A673 (cell line): ENCODE measurements around the gene SRCIN1. TPM values are rescaled to one million over a fixed set of nuclear protein-coding genes. Genes with fewer than 3 reads are reported as not detected.
A peak's percentile ranks its signal among the peaks of the same experiment; 100 is the strongest.
"Not testable (repeated sequence)": the region's sequence is repeated elsewhere in the genome, so short reads cannot be mapped to it uniquely, and the experiment has no call there.

Source experiments
- BruUV-seq: library from RNA; stranded (reverse); fragments of 400-500 nt; replicated peaks from 2 replicates; lab custom pipeline; 2021; lab: Mats Ljungman, UMichigan
- CTCF ChIA-PET: fragments of 300-600 bp; sonication (Branson Sonifier 250); formaldehyde crosslinking; loops from one replicate; lab custom pipeline; 2022; ENCODE audit warnings: antibody characterized with exemption; lab: Charles Lee
- POLR2A ChIA-PET: fragments of 300-600 bp; sonication (Branson Sonifier 250); formaldehyde crosslinking; loops from one replicate; lab custom pipeline; 2022; ENCODE audit warnings: antibody characterized with exemption; ENCODE audit not compliant: low non-redundant PET; lab: Charles Lee
- DNase-seq: peaks from one replicate; pipeline ENCODE4 v3.0.0-alpha.2; 2015; ENCODE audit warnings: low spot score
- H3K27ac ChIP-seq: fragments of 200-600 bp; sonication (generic); 2 replicates; pipeline ENCODE4 v1.5.1; 2016; ENCODE audit warnings: mixed run types, low read depth, mild to moderate bottlenecking, mixed read lengths, antibody characterized with exemption, low read length; ENCODE audit not compliant: poor library complexity, severe bottlenecking
- H3K27me3 ChIP-seq: fragments of 200-600 bp; sonication (generic); replicated peaks from 2 replicates; pipeline ENCODE4 v1.6.1; 2017; ENCODE audit warnings: mixed run types, low read depth, mild to moderate bottlenecking, mixed read lengths, antibody characterized with exemption, low read length; ENCODE audit not compliant: insufficient read depth, poor library complexity
- H3K36me3 ChIP-seq: fragments of 200-600 bp; sonication (generic); 2 replicates; pipeline ENCODE4 v1.6.1; 2016; ENCODE audit warnings: mixed run types, mild to moderate bottlenecking, mixed read lengths, antibody characterized with exemption, low read length; ENCODE audit not compliant: insufficient read depth, poor library complexity, severe bottlenecking
- H3K4me1 ChIP-seq: fragments of 200-600 bp; sonication (generic); 2 replicates; pipeline ENCODE4 v1.6.1; 2017; ENCODE audit warnings: mixed run types, mild to moderate bottlenecking, mixed read lengths, antibody characterized with exemption, low read length; ENCODE audit not compliant: insufficient read depth, poor library complexity, severe bottlenecking
- H3K4me3 ChIP-seq: fragments of 200-600 bp; sonication (generic); 2 replicates; pipeline ENCODE4 v1.5.1; 2016; ENCODE audit warnings: low read depth, mixed run types, mild to moderate bottlenecking, mixed read lengths, low read length; ENCODE audit not compliant: poor library complexity, severe bottlenecking
- H3K9me3 ChIP-seq: fragments of 200-600 bp; sonication (generic); 2 replicates; pipeline ENCODE4 v1.6.1; 2016; ENCODE audit warnings: mixed run types, low read depth, mild to moderate bottlenecking, mixed read lengths, antibody characterized with exemption, low read length; ENCODE audit not compliant: poor library complexity, severe bottlenecking
- intact Hi-C: fragments of 100-400 bp; cut with micrococcal nuclease; formaldehyde crosslinking; loops from one replicate; pipeline ENCODE4 v1.10.0; 2022; ENCODE audit not compliant: unreplicated experiment
- total RNA-seq: library from RNA; stranded (reverse); gene quantifications from 2 replicates; pipeline ENCODE4 v1.2.3, GENCODE V29; 2021
- TF ChIP-seq, protein P1 (sequence below): fragments of 300-800, 200-600 bp; sonication (generic); conservative IDR thresholded peaks from 2 replicates; pipeline ENCODE4 v1.5.1; 2017; ENCODE audit warnings: low read depth, mild to moderate bottlenecking, antibody characterized with exemption, low read length, moderate library complexity, mixed read lengths

SRCIN1 gene
- total RNA-seq, 1 experiment from 2014 or later, result 1.6 TPM

DNA sequence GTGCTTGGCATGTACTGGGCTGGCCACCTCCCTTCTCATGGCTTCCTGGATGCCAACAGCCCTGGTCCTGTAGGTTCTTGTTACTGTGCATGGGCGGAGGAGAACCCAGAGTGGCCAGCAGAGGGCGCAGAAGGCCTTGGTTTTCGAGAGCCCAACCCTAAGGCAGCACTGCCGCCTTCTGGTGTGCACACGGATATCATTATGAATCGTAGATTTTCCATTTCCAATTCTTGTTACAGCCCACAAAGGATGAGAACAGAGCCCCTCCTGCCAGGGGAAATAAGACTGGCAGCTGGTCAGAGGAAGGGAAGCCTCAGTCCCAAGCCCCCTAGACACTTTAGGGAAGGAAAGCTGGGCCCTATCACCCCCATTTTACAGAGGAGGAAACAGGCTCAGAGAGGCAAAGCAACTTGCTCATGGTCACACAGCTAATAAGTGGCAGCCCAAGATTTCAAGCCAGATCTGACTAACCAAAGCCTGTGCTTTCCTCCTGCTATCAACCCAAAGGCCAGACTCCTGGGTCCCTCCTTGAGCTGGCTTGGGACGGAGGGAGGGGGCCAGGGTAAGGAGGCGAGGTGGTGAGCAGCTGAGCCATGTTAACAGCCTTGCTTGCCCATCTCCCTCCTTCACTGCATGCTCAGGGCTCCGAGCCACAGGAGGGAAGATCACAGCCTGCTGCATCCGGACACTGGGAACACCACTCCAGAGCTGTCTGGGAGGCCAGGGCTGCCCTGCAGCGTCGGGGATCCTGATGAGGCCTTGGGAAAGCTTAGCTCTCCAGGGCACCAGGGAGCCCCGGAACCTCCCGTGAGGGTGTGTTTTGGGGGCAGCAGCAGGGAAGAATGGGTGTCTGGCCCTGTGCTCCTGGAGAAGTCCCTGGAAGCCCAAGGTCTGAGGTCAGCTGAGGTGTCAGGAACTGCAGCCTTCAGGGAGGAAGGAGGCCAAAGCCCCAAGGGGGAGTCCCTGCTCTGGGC is 113.4 kb downstream of the SRCIN1 start:
- H3K4me3 ChIP-seq, H3K4me1 ChIP-seq, POLR2A ChIA-PET, CTCF ChIA-PET, H3K9me3 ChIP-seq, H3K36me3 ChIP-seq, H3K27ac ChIP-seq, H3K27me3 ChIP-seq, BruUV-seq: not testable (repeated sequence)
- TF ChIP-seq, protein P1, sequence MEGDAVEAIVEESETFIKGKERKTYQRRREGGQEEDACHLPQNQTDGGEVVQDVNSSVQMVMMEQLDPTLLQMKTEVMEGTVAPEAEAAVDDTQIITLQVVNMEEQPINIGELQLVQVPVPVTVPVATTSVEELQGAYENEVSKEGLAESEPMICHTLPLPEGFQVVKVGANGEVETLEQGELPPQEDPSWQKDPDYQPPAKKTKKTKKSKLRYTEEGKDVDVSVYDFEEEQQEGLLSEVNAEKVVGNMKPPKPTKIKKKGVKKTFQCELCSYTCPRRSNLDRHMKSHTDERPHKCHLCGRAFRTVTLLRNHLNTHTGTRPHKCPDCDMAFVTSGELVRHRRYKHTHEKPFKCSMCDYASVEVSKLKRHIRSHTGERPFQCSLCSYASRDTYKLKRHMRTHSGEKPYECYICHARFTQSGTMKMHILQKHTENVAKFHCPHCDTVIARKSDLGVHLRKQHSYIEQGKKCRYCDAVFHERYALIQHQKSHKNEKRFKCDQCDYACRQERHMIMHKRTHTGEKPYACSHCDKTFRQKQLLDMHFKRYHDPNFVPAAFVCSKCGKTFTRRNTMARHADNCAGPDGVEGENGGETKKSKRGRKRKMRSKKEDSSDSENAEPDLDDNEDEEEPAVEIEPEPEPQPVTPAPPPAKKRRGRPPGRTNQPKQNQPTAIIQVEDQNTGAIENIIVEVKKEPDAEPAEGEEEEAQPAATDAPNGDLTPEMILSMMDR, result peak; percentile 60
- peak; percentile 76 for DNase-seq
- intact Hi-C loops, result loop anchor here (2.0 kb wide), 1 partner anchor 44 kb away; no protein-coding TSS in a partner anchor

DNA sequence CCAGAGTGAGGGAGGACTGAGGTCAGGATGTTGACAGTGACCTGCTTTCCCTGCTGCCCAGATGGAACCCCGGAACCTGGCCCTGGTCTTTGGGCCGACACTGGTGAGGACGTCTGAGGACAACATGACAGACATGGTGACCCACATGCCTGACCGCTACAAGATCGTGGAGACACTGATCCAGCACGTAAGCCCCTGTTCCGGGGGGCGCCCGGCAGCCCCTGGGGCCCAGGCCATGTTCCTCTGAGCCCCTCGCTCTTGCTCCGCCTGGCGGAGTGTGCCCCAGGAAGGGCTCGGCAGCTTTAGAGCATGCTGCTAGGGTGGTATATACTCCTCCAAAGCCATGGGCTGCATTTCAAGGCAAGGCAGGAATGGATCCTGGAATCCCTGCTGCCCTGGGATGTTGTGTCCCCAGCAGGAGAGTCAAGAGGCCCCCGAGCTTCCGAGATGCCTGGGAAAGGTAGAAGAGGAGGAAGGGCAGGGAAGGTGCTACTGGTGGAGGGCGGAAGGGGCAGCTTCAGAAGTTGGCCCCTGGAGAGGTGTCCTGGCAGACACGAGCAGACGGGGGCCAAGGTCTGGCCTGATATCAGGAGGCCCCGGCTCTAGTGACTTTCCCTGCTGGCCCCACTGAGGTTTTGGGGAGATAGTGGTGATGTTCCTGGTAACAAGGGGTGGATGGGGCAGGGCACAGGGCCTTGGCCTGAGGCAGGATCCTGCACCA is 114.2 kb downstream of the SRCIN1 start:
- H3K27me3 ChIP-seq, H3K9me3 ChIP-seq, H3K4me3 ChIP-seq, CTCF ChIA-PET, H3K36me3 ChIP-seq, DNase-seq, H3K27ac ChIP-seq, BruUV-seq, H3K4me1 ChIP-seq, POLR2A ChIA-PET: not testable (repeated sequence)
- intact Hi-C loops, result loop anchor here (2.0 kb wide), 1 partner anchor 45 kb away; no protein-coding TSS in a partner anchor

DNA sequence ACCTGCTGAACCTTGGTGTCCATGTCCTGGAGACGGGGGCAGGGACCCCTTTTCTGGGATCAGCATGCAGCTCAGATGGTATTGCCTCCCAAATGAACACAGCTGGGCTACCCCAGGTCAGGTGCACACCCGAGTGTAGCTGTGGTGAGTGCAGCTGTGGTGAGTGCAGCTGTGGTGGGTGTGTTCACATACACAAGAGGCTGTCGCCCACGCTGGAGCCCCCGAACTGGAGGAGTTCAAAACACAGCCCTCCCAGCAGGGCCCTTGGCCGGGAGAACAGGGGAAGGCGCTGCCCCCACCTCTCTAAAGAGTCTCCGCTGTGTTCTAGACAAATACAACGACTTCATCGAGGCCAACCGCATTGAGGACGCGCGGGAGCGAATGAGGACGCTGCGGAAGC is 116.0 kb downstream of the SRCIN1 start:
- POLR2A ChIA-PET, BruUV-seq, H3K9me3 ChIP-seq, CTCF ChIA-PET, H3K27me3 ChIP-seq, H3K36me3 ChIP-seq, DNase-seq, H3K4me1 ChIP-seq, H3K4me3 ChIP-seq, H3K27ac ChIP-seq: not testable (repeated sequence)
- intact Hi-C loops, result loop anchor here (5.0 kb wide), 1 partner anchor 67 kb away; no protein-coding TSS in a partner anchor

DNA sequence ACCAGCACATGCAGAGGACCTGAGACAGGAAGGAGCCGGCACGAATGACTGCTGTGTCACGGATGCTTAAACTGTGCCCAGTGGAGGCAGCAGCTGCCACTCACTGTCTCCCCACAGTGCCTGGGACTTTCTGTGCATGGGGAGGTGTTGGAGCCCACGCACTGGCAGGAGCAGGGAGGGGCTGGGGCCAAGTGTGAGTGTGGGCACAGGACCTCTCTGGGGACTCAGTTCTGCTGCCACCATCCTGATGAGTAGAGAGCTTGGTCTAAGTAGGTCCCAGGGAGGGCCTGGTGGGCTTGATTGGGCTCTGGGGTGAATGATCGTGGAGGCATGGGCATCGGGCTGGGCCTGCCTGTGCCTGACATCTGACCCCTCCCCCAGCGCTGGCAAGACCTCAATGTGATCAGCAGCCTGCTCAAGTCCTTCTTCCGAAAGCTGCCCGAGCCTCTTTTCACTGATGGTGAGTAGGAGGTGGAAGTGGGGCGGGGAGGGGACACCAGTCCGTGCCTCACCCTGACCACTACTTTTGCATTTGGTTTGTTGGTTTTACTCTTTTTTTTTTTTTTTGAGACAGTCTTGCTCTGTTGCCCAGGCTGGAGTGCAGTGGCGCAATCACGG is 120.0 kb downstream of the SRCIN1 start:
- H3K4me3 ChIP-seq, DNase-seq, H3K9me3 ChIP-seq, H3K27ac ChIP-seq, CTCF ChIA-PET, H3K27me3 ChIP-seq, BruUV-seq, POLR2A ChIA-PET, H3K4me1 ChIP-seq, H3K36me3 ChIP-seq: not testable (repeated sequence)
- intact Hi-C loops, result loop anchor here (5.0 kb wide), 1 partner anchor 63 kb away; no protein-coding TSS in a partner anchor
